ENCODE results near the gene RPS23. TPM values are rescaled to one million over a fixed set of nuclear protein-coding genes. Genes with fewer than 3 reads are reported as not detected.

The RPS23 gene
- total and polyA plus RNA-seq, 2 of the 8 experiments (the other 6 are each of a cell fraction or from before 2014, with no cell fraction given), result 2,559 to 4,867 TPM

DNA sequence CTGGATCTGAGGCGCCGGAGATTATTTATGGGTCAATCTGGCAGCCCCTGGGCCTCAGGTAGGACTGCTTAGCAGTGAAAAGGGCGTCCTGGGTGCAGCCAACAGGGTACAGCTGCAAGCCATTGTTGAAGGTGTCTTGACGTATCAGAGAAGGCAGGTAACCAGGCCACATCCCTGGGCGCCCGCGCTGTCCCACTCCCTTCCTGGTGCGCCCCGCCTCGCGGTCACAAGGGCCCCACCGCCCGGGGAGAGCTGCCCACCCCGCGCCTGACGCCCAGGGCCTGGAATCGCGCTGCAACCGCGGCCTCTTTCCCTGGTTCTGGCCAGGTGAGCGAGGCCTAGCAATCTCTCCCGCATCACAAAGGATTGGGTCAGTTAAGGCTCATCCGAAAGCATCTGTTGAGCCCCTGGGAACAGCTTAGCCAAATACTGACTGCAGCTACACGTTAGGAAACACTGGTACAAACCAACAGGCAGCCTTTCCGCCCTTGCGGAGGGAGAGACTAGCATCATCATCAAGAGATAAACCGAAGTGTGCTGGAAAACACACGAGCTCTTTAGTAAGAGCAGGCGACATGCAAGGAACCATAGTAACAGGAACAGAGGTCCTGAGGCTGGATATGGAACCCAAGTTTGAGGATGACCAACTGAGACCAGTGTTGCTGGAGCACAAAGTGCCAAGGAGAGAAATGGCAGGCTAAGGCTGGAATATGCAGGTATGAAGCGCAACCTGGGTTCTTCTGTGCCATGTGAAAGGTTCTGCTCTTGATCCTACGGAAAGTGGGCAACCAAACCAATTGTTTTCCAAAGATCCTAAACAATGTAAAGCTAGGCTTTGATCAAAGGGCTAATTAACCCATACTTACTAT, 3.6 kb downstream of the RPS23 start:
- CTCF ChIA-PET (ENCODE audit: partially characterized antibody), result interaction anchor here (0.6 to 2.8 kb wide), 7 partner anchors 10 to 48 kb away, joined by 3 to 14 read pairs (median 4); no protein-coding TSS in a partner anchor
- H3K4ac ChIP-seq (replicated peaks; ENCODE audit: insufficient read length, low read depth, low read length), result no peak overlapping the region
- H4K5ac ChIP-seq (ENCODE audit: insufficient read length, low read depth, low read length), result peak overlapping the region; percentile 40
- no peaks in the 10 kb centered on the region for H3K9me3 ChIP-seq (ENCODE audit: insufficient read depth in 2 of 2, low read depth in 1 of 2, low read length in 1 of 2)
- no peak overlapping the region for H3K23ac ChIP-seq (ENCODE audit: insufficient read length)
- no peaks in the 10 kb centered on the region for H4K20me1 ChIP-seq (replicated peaks in 1 of 2; ENCODE audit: control insufficient read depth in 1 of 2, insufficient read depth in 2 of 2, low read length in 2 of 2)
- POLR2A ChIA-PET (ENCODE audit: partially characterized antibody), result interaction anchor here (0.7 to 3.0 kb wide), 29 partner anchors 9 to 1080 kb away, joined by 3 to 55 read pairs (median 4); partner anchors contain the start of gene ATG10
- peak overlapping the region; percentile 87 for H4K8ac ChIP-seq (ENCODE audit: extremely low read depth, insufficient read depth, low read length)
- no peak overlapping the region for H2BK20ac ChIP-seq (ENCODE audit: low read length)
- no peak overlapping the region for H2AK5ac ChIP-seq (ENCODE audit: low read depth, low read length)
- no peak overlapping the region for H4K91ac ChIP-seq (replicated peaks; ENCODE audit: insufficient read length, low read length)
- no peak overlapping the region; the same call in 1 of the 2 replicates for H3K18ac ChIP-seq (ENCODE audit: extremely low read depth, low read length)
- peaks cover 5% of the 10 kb centered on the region; the same call in 1 of the 2 replicates for H3K23me2 ChIP-seq (ENCODE audit: low read depth, low read length)
- no peak overlapping the region for H3K56ac ChIP-seq (replicated peaks; ENCODE audit: insufficient read length, low read depth, low read length)
- H3K4me2 ChIP-seq (ENCODE audit: insufficient read depth in 1 of 2, low read depth in 2 of 2, low read length in 2 of 2), result peak overlapping the region; percentile 19 to 37
- H3K9ac ChIP-seq (replicated peaks in 1 of 4; ENCODE audit: extremely low read depth in 1 of 4, low read depth in 3 of 4, low read length in 3 of 4), result peak overlapping the region in 3 of 4 experiments; percentile 5 to 23 (median 8); a peak in 4 of 7 replicates
- H2BK5ac ChIP-seq (ENCODE audit: low read depth, low read length), result peak overlapping the region; percentile 28; the same call in 1 of the 2 replicates
- no peak overlapping the region for H3K14ac ChIP-seq (ENCODE audit: insufficient read length)
- no peak overlapping the region for H2BK12ac ChIP-seq (ENCODE audit: low read depth, low read length)
- no peak overlapping the region for H2BK15ac ChIP-seq (ENCODE audit: low read length)
- H2BK120ac ChIP-seq (replicated peaks; ENCODE audit: low read depth, low read length), result no peak overlapping the region
- no peak overlapping the region for H2AFZ ChIP-seq (ENCODE audit: low read length)
- DNase-seq (ENCODE audit: low read depth in 1 of 2, low spot score in 2 of 2), result peak in 1 of 2 experiments; percentile 90
- peak overlapping the region in 1 of 4 experiments; percentile 14; a peak in 1 of 8 replicates for H3K4me3 ChIP-seq (ENCODE audit: extremely low read depth in 1 of 4, insufficient read depth in 2 of 4, low read depth in 3 of 4, low read length in 4 of 4)
- no peaks in the 10 kb centered on the region for H3K27me3 ChIP-seq (replicated peaks in 1 of 4; ENCODE audit: control insufficient read depth in 3 of 4, extremely low read depth in 1 of 4, insufficient read depth in 3 of 4, low read length in 3 of 4)
- peaks cover 15 to 36% (median 22%) of the 10 kb centered on the region in 4 experiments for H3K36me3 ChIP-seq (ENCODE audit: control insufficient read depth in 2 of 4, insufficient read depth in 4 of 4, low read length in 3 of 4)
- H3K27ac ChIP-seq (ENCODE audit: low read depth, low read length), result peak overlapping the region; percentile 49
- FAIRE-seq, result no peak
- H3K4me1 ChIP-seq (replicated peaks in 1 of 4; ENCODE audit: control insufficient read depth in 3 of 4, insufficient read depth in 4 of 4, low read length in 3 of 4), result peaks cover 3 to 13% (median 7%) of the 10 kb centered on the region in 4 experiments; a peak in 6 of 7 replicates
- H3K79me1 ChIP-seq (ENCODE audit: low read depth, low read length), result no peaks in the 10 kb centered on the region; the same call in 1 of the 2 replicates
- WGBS, 2 experiments (ENCODE audit: extremely low coverage in 1 of 2, insufficient coverage in 1 of 2, insufficient read length in 1 of 2, insufficient replicate concordance in 2 of 2, low coverage in 1 of 2, low lambda C conversion rate in 2 of 2, missing lambda C conversion rate in 1 of 2), result 53% methylated on average over 31 of the region's 31 CpGs; no CpG with 5 or more reads in 1 of the 2 experiments
- peaks cover 5 to 19% of the 10 kb centered on the region in 2 experiments; a peak in 3 of 4 replicates for H3K79me2 ChIP-seq (ENCODE audit: control insufficient read depth in 1 of 2, insufficient read depth in 2 of 2, low read length in 2 of 2)
- TF ChIP-seq TBP (IDR thresholded peaks at IDR 0.05; ENCODE audit: low read depth, low read length) (peak; percentile 62; the same call in 1 of the 2 replicates), GABPA (IDR thresholded peaks at IDR 0.05; ENCODE audit: borderline replicate concordance, insufficient read depth, low read length) (no peak), RBBP5 (IDR thresholded peaks at IDR 0.05; ENCODE audit: borderline replicate concordance, low read depth, low read length) (0 out of 2 replicates have a peak, but pooled peaks have one; percentile 38), CREB1 (IDR thresholded peaks at IDR 0.05) (peak; percentile 27; the same call in 1 of the 2 replicates), POLR2A (IDR thresholded peaks at IDR 0.05; ENCODE audit: control extremely low read depth in 1 of 2, low read depth in 2 of 2, low read length in 2 of 2) (peak; percentile 94 to 95), SP4 (IDR thresholded peaks at IDR 0.05; ENCODE audit: low read length) (peak; percentile 63; the same call in 1 of the 2 replicates), HDAC2 (IDR thresholded peaks at IDR 0.05; ENCODE audit: borderline replicate concordance in 1 of 2, low read depth in 2 of 2, low read length in 2 of 2) (no peak), ATF3 (IDR thresholded peaks at IDR 0.05; ENCODE audit: insufficient read depth, low read depth, low read length) (no peak), USF2 (IDR thresholded peaks at IDR 0.05; ENCODE audit: low read length) (no peak; the same call in 1 of the 2 replicates)
